HL-60/S4 treated with retinoic acid at 250 ng/mL for 4 days and 3 days (cell line): ENCODE results near the gene DPYD.

Experiments used
- in situ Hi-C: fragments of 300-500 bp; cut with MboI; formaldehyde crosslinking; loops from 2 replicates; pipeline ENCODE4 v1.7.0; 2022; ENCODE audit warnings: low sequenced_read_pairs

The DPYD gene

DNA sequence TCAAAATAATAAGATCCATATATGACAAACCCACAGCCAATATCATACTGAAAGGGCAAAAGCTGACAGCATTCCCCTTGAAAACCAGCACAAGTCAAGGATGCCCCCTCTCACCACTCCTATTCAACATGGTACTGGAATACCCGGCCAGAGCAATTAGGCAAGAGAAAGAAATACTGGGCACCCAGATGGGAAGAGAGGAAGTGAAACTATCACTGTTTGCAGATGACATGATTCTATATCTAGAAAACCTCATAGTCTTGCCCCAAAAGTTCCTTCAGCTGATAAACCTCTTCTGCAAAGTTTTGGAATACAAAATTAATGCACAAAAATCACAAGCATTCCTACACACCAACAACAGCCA is 756.6 kb downstream of the DPYD start:
- in situ Hi-C loops = no loop called here

DNA sequence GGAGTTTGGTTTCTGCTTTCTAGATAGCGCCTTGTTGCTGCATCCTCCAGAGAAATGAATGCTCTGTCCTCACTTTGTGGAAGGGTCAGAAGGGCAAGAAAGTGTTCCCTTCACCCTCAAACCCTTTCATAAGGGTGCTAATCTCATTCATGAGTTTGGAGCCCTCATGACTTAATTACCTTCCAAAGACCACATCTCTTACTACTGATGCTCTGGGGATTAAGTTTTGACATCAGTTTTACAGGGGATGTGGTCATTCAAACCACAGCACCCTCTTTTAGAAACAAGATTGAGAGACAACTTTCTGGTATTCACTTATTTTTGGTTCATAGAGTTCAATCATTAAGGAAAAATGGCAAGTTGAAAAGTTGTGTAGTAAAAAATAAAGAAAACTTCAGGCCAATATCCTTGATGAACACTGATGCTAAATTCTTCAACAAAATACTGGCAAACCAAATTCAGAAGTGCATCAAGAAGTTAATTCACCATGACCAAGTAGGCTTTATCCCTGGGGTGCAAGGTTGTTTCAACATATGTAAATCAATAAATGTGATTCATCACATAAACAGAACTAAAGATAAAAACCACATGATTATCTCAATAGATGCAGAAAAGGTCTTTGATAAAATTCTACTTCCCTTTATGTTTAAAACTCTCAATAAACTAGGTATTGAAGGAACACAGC is 757.1 kb downstream of the DPYD start:
- in situ Hi-C loops = no loop called here

DNA sequence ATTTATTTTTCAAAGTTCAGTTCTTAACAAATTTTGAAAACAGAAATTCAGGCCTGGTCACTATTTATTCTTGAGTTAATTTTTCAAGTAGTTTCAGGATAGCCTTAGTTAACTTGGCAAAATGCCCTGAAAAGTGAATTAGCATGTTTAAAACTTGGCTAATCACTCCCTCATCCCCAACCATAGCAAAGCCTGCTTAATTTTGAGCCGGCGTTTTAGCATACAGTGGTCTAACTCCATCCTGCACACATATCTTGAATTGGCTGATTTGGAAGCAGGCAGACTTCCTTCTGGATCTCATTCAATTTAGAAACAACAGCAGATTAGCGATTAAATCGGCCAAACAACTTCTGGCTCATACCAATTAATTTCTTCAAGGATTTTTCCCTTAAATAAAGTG is 760.0 kb downstream of the DPYD start:
- in situ Hi-C loops = no loop called here

DNA sequence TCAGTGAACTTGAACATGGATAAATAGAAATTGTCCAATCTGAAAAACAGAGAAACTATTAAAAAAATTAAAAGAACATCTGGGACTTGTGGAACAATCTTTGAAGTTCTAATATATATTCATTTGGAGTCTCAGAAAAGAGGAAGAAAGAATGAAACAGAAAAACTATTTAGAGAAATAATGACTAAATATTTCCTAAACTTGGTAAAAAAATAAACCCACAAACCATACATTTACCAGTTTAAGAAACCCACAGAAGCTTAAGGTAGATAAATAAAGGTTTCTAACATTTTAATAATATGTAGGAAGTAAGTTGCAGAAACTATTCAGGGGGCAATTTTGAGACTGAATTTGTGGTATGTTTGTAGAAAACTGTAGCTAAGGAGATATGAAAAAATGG is 761.5 kb downstream of the DPYD start:
- in situ Hi-C loops = no loop called here

DNA sequence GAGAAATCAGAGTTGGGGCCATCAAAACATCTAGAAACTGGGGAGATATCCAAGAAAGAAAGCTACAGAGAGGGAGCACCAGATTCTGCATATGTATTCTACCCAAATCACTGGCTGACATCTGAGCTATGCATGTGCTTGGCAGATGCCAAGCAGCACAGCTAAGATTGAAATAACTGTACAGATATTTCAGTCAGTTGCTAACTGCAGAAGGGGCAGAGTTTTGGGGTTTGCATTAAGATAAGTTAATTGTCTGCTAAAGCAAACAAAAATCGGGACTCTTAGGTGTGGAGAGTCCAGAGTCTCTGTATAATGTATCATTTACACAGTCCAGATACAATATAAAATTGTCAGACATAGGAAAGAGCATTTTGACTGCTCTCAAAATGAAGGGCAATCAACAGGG is 762.1 kb downstream of the DPYD start:
- in situ Hi-C loops = no loop called here

DNA sequence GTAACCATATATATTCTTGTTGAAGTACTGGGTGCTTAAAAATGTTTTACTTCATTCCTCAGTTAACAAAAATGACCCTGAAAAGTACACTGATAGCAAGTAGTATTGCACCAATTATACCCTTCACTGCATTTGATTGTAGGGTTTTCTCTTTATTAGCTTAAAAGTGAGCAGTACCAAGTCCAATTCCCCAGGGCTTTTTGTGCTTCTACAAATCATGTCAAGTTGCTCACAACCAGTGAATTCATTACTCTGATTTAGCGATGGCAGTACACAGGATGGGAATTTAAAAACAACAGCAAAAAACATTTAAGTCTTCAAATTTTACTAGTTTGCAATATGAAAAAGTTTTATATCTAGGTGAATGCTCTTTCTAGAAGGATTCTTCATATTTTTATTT is 762.8 kb downstream of the DPYD start:
- in situ Hi-C loops = no loop called here

DNA sequence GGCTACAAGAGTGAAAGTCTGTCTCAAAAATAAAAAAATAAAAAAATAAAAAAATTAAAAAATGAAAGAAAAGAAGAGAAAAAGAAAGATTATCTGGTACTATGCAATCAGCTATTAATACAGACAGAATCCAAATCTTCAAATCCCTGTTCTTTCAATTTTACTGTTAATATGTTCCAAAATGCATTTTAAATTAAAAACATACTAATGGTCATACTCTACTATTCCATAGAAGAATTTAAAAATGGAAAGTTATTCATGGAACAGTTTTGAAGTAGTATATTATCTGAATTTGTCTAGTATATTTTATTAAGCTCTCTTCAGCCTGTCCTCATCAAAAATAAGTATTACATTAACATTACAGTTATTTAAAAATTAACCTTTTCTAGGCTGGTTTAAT is 769.2 kb downstream of the DPYD start:
- in situ Hi-C loops = no loop called here

DNA sequence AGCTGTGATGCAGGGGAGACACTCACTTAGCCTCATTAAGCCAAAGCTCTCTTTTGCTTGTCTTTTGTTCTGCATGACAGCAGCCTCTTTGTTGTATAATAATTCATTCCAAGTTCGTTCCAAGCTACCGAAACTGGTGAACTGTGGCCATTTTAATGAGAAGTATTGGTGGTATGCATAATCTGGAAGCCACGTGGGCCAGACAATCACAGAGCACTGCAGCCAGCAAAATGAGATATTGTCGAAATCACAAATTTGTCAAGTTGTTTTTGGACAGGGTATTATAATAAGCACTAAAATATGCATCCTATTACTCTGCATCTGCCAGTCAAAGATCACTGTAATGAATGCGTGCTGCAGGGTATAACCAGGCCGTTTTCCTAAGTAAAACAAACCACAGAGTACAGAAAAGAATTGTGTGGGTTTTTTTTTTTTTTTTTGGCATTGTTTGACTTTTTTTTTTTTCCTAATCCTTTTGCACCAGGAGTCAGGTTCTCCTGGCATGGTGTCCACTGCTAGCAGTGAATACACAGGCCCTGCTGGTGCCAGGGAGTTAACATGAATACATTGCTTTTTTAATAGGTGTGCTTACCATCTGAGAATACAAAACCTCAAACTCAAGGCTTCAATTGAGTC is 775.4 kb downstream of the DPYD start:
- in situ Hi-C loops = no loop called here

DNA sequence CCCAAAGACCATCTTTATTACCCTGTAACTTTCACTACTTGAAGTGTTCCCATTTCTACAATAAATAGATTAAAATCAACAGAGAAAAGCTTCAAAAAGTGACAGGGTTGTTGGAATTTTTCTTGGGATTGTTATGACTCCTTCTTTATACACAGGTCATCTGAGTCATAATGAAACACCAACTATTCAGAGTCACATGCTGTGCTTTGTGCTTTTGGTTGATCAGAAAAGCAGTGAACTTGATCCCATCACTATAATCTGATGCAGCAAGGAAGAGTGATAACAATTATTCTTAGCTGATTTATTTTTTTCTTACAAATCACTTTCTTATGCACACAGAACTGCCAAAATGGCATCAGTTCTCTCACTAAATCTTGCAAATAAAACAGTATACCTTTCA is 776.3 kb downstream of the DPYD start:
- in situ Hi-C loops = no loop called here

DNA sequence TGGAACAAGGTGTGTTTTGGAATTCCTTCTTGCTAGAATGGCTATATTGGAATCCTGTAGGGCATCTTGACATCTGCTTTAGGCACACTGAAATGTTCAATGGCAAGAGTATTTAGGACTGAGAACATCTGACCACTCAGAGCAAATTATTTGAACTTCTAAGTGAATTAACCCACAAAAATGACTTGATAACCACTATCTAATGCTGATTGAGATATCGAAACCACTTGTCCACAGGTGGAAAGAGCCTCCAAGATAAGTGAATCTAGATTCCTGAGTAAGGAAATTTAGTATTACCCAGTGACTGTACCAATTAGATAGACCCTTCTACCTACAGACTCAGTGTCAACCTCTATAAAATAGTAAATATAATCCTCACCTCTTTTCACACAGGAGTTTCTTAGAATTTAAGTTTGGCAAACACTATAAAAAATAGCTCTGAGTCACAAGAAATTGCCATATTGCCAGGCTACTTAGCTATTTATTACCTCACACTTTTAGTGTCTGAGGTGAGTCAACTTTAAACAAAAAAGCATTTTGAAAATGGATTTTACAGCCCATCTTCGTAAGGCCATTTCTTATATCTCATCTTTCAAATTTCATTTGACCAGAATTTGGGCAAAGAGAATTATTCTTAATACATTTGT is 777.5 kb downstream of the DPYD start:
- in situ Hi-C loops = no loop called here

DNA sequence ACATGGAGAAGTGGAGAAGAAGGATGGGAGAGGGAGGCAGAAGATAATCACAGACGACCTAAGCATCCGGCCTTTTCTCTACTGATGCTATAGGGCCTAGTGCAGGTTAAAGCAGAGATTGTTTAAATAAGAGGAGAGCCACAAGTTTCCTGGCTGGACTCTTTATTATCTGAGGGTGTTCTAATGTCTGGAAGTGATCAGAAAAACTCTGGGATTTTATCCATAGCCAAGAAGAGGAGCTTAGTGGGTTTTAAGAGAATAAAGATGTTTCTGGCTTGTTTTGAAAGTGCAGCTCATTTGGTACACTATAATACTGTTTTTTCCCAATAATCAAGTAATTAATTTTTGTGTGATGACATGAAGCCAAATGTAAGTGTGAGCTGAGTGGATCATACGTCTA is 780.2 kb downstream of the DPYD start:
- in situ Hi-C loops = no loop called here

DNA sequence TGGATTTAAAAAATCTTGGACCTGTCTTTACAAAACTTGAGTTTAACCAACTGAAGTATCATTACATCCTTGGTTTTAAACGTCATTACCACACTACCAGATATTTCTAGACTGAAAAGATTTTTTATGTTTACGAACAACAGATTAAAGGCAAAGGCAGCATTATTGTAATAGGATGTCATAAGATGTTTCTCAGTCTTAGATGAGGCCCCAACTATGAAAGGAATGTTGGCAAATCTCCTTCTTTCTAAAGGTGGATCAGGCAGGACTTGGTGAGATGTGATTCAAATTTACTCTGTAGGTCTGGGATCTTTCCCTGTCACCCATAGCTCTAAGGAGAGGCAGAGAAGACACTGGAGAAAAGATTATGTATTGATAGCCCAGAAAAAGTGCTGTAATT is 781.3 kb downstream of the DPYD start:
- in situ Hi-C loops = no loop called here

DNA sequence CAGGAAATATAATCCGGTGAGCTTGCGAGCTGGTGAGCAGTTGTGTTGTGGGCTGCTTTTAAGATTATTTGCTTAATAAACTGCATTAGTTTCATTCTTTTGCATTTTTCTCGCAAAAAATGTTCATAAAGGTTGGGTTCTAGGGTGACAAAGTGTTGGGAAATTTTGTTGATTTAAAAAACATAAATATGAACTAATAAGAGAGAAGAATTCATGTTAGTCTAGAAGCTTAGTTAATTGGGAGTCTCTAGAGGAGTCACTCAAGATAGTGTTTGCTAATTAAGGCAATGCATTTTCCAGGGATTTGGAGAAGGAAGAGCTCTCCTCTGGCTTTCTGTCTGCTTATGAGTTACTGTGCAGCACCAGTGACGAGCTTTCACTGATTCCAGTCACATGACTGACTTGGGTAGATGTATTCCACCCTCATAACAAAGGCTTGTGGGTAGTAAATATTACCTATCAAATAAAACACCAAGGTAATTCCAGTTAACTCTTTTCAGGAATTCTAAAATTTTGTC is 782.3 kb downstream of the DPYD start:
- in situ Hi-C loops = no loop called here

DNA sequence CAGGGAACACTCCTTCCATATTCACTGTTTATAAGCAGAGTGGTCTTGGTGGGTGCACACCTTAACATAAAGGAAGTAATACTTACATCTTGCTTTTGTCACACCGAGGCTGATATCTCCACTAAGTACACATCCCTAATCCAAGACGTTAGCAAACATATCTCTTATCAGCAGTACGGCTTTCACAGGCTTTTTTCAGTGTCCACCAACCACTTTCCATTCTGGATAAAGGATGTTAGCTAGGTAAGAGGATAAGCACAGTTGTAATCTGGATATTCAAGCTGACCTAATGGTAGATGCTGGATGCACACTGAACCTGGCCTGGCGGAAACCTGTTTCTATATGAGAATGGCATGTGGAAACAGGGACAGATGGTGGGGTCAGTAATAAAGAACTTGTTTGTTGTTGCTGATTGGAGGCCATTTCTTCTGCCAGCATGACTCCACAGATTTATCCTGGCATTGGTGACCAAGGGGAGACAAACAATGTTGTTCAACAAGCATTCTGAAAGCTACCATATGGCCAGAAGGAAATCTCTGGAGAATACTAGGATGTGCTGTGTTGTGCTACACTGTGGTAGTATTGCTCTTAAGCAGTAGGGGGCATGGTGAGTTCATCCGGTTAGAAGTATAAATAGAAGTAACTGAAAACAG is 782.8 kb downstream of the DPYD start:
- in situ Hi-C loops = no loop called here

DNA sequence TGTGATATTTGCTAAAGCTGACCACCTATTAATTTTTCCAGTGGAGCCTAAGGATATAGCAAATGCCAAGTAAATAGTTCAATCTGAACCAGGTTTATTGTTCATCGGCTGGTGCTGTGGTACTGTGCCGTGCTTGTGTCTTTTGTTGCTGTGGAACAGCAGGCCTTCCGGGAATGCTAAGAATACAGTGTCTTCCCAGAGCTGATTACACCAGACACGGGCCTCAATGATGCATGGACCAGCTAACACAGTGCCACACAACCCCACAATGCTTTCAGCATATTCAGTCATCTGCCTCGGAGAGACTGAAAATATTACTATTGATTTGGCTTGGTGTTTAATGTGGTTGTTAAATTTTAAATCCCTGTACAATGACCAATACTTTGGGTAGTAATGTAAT is 783.8 kb downstream of the DPYD start:
- in situ Hi-C loops = no loop called here

DNA sequence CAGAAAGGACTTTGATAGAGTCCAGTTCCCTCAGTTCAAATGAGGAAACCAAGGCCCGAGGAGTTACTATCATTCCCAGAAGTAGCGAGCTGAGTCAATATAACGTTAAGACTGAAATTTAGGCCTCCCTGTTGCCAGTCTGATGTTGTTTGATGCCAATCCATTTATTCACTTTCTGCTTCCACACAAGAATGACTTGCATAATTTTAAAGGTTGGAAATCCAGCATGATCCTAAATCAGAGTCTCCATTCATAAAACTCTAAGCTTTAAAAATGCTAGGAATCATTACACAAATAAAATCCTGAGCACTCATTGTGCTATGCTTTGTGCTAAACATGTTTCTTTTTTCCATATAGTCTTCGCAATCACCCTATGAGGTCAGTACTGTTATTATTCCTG is 784.9 kb downstream of the DPYD start:
- in situ Hi-C loops = no loop called here

DNA sequence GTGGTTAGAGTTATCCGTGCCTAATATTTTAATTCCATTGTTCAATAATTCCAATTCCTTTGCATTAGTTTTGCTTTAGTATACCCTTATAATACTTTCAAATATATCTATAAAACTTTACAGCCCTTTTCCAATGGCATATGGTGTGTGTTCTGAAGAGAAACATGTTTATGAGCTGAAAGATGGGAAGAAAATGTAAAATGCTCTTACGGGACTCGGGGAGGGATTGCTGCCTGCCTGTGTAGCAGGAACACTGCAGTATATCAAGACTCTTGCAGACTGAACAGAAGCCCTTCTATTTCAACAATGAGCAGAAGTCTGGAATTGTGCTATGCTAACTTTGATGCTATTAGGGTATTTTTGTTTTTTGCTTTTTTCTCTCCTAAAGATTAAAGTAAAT is 792.4 kb downstream of the DPYD start:
- in situ Hi-C loops = no loop called here

DNA sequence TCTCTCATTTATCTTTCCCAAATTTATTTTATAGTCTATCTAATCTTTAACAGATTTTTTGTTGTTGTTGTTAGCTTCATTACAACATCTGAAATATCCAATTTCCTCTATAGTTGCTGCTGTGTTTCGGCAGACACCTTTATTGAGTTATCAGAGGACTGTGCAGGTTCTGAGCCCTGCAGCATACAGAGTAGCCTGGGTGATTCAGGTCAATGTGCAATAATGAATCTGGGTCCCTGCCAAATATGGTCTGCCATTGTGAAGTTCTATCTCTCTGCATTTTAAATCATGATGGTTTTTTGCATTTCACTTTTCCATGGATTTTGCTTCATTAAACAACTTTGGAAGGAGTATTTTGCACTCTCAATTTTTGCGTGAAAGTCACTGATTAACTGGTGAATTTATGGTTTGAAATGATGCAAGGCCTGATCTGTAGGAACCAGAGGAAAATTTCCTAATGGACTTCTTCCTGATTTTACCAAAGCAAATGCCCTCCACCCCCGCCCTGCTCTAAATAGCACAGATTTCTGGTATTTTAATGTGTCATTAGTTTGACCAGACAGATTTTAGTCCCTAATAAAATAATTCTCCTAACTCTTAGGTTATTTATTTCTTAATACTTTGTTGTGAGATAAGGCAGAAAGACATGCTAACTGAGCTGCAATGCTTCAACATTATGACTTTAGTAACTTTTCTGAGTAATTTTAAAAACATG is 797.0 kb downstream of the DPYD start:
- in situ Hi-C loops = no loop called here

DNA sequence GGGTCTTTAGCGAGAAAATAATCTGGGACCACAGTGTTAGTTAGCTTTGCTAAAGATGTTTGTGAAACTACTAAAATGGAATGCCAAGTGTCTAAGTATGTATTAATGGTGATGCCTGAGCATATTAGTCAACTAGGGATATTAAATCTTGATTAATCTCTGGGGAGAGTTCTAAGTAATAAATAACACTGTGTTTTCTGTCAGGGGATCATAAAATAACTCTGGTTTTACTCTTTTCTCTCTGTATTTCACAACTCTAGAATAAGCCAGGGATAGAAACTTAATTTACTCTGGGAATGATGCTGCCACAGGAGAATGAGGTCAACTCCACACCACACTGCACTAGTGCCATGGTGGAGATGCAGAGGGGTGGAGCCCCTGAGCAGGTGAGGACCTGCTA is 800.0 kb downstream of the DPYD start:
- in situ Hi-C loops = no loop called here

DNA sequence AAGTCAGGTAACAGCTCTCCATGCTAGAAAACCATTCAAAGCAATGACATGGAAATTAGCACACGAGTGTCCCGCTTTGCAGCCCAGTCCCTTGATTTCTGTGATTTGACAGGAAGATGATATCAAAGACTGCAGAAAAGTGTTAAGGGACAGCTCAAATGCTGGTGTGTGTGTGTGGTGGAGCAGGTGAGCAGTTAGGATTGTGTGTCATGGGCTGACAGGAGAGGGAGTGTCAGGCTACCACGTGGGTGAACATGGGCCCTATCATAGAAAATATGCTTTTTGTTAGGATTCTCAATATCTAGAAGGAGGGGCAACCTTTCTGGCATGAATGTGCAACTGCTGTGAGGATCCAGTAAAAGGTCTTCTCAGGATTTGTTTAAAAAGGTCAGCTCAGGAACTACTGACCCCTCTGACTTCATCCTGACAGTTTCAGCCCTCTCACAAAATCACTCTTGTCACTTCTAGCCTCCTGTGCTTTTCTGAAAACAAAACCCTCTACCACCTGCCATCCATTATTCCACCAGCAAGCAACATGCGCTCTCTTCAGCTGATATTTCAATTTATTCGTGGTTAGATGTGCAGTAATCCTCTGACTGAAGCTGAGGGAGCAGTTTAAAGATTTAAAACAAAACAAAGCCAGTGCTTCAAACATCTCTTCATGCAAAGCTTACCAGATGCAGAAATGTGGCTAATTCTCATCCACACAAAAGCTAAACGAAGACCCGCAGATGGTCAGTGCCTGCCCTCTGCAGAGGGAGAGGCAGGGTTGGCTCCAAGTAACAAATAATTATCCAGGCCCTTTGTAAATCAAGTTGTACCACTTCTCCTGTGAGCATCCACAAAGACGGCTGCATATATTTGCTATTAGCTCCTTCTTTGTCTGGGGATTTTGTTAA is 801.3 kb downstream of the DPYD start:
- in situ Hi-C loops = no loop called here
